HepG2 (cell line): ENCODE measurements around the gene MAD2L2. TPM values are rescaled to one million over a fixed set of nuclear protein-coding genes. Genes with fewer than 3 reads are reported as not detected.

Experiments used
- ATAC-seq: fragments of 200-7000 bp; cut with Tn5 transposase; 3 replicates; pipeline ENCODE4 v1.9.1; 2020; ENCODE audit warnings: mild to moderate bottlenecking, moderate library complexity
- BruUV-seq: library from RNA; stranded (reverse); fragments of 400-500 nt; replicated peaks from 2 replicates; lab custom pipeline; 2021; lab: Mats Ljungman, UMichigan
- CTCF ChIA-PET: fragments of 300-600 bp; formaldehyde crosslinking; extraction: SDS; loops from one replicate; lab custom pipeline; 2021; ENCODE audit warnings: low total read pairs, inconsistent platforms, low intra/inter-chr PET ratio; lab: Yijun Ruan, JAX
- POLR2A ChIA-PET: fragments of 350-600 bp; sonication (Branson Sonifier 250); formaldehyde crosslinking; loops from one replicate; lab custom pipeline; 2020; ENCODE audit warnings: antibody characterized with exemption, inconsistent platforms; lab: Yijun Ruan, JAX
- DNase-seq: peaks from one replicate; pipeline ENCODE4 v3.0.0-alpha.2; 2015; ENCODE audit warnings: low spot score
- FAIRE-seq: peaks from 3 replicates; lab custom pipeline; 2011; peaks lifted over from hg19 to GRCh38; lab: Jason Lieb, UNC
- H2AFZ ChIP-seq: one replicate; pipeline ENCODE4 v1.6.1; 2011; ENCODE audit warnings: low read length, inconsistent platforms
- H3K27ac ChIP-seq: fragments of 300-600 bp; 3 replicates; pipeline ENCODE4 v1.8.0; 2011; ENCODE audit warnings: mixed run types, mild to moderate bottlenecking, mixed read lengths, low read length, inconsistent platforms; ENCODE audit not compliant: insufficient read depth; ENCODE audit errors: extremely low read length
- H3K27me3 ChIP-seq, 2 experiments: fragments of 200-600 bp in 1 of 2; 2 replicates in 1 of 2; 3 replicates in 1 of 2; pipeline versions ENCODE4 v1.6.0 to v1.8.0; 2011; ENCODE audit warnings: low read length in 2 of 2, mild to moderate bottlenecking in 2 of 2, moderate library complexity in 2 of 2, inconsistent platforms in 1 of 2; ENCODE audit not compliant: insufficient read depth in 2 of 2, control insufficient read depth in 1 of 2
- H3K36me3 ChIP-seq, 2 experiments: fragments of 200-600 bp in 1 of 2; replicated peaks in 1 of 2; 2 replicates in 1 of 2; 3 replicates in 1 of 2; pipeline versions ENCODE4 v1.5.1 to v1.8.0; 2011; ENCODE audit warnings: low read length in 2 of 2, inconsistent platforms in 1 of 2; ENCODE audit not compliant: insufficient read depth in 2 of 2, control insufficient read depth in 1 of 2
- H3K4me1 ChIP-seq: 2 replicates; pipeline ENCODE4 v1.5.1; 2012; ENCODE audit warnings: low read length, inconsistent platforms; ENCODE audit not compliant: insufficient read depth
- H3K4me2 ChIP-seq: 2 replicates; pipeline ENCODE4 v1.6.0; 2011; ENCODE audit warnings: low read depth, low read length, inconsistent platforms
- H3K4me3 ChIP-seq, 3 experiments: fragments of 200-600 bp in 1 of 3; sonication (generic), shearing (Covaris generic) in 1 of 3; replicated peaks in 1 of 3; 2 replicates each; pipeline ENCODE4 v1.5.1; 2011 to 2016; ENCODE audit warnings: low read length in 3 of 3, inconsistent platforms in 2 of 3, low read depth in 2 of 3, mild to moderate bottlenecking in 2 of 3, control low read depth in 1 of 3, mixed read lengths in 1 of 3; ENCODE audit not compliant: insufficient read depth in 1 of 3
- H3K79me2 ChIP-seq: one replicate; pipeline ENCODE4 v1.6.1; 2011; ENCODE audit warnings: low read length, inconsistent platforms; ENCODE audit not compliant: insufficient read depth
- H3K9ac ChIP-seq: 2 replicates; pipeline ENCODE4 v1.6.0; 2011; ENCODE audit warnings: mild to moderate bottlenecking, low read depth, low read length, inconsistent platforms; ENCODE audit not compliant: insufficient read depth
- H3K9me3 ChIP-seq: 2 replicates; pipeline ENCODE4 v1.5.1; 2012; ENCODE audit warnings: mild to moderate bottlenecking, low read length
- H4K20me1 ChIP-seq: 2 replicates; pipeline ENCODE4 v1.6.0; 2011; ENCODE audit warnings: inconsistent platforms, mild to moderate bottlenecking, low read length, moderate library complexity; ENCODE audit not compliant: insufficient read depth
- AGO2 ChIP-seq: fragments of 200-400 bp; formaldehyde crosslinking; optimal IDR thresholded peaks from 2 replicates; pipeline ENCODE3; 2017; ENCODE audit warnings: mild to moderate bottlenecking, low read depth, low read length, moderate library complexity
- CBX1 ChIP-seq: IDR thresholded peaks from one replicate; pipeline ENCODE4 v1.6.1; 2016; ENCODE audit warnings: antibody characterized with exemption, low read depth
- CC2D1A ChIP-seq: sonication (generic); formaldehyde crosslinking; IDR thresholded peaks from 2 replicates; pipeline ENCODE4 v1.8.1; 2023; ENCODE audit warnings: mild to moderate bottlenecking, missing genetic modification reagents
- GATAD2A ChIP-seq: IDR thresholded peaks from 2 replicates; pipeline ENCODE4 v1.6.1; 2016
- HMGXB4 ChIP-seq, 2 experiments: sonication (generic) in 1 of 2; formaldehyde crosslinking in 1 of 2; IDR thresholded peaks; 2 replicates each; pipeline versions ENCODE4 v1.4.0 to v1.6.1; 2018 to 2020; ENCODE audit warnings: missing genetic modification reagents in 2 of 2, borderline replicate concordance in 1 of 2, low read depth in 1 of 2, mild to moderate bottlenecking in 1 of 2, missing biosample characterization in 1 of 2
- PRDM4 ChIP-seq: sonication (generic); formaldehyde crosslinking; IDR thresholded peaks from 2 replicates; pipeline ENCODE4 v1.9.0; 2021; ENCODE audit warnings: missing genetic modification reagents, borderline replicate concordance
- SMC3 ChIP-seq: IDR thresholded peaks from 2 replicates; pipeline ENCODE4 v1.6.1; 2011; ENCODE audit warnings: low read length, improper control_type of control experiment
- TCF7L2 ChIP-seq: IDR thresholded peaks from 2 replicates; pipeline ENCODE4 v1.6.1; 2011; ENCODE audit warnings: mild to moderate bottlenecking, low read depth, low read length, moderate library complexity
- ZBTB25 ChIP-seq: IDR thresholded peaks from 2 replicates; pipeline ENCODE4 v1.6.1; 2018; ENCODE audit warnings: missing genetic modification reagents
- ZFP41 ChIP-seq: sonication (generic); formaldehyde crosslinking; IDR thresholded peaks from 2 replicates; pipeline ENCODE4 v1.4.0; 2020; ENCODE audit warnings: mild to moderate bottlenecking, missing genetic modification reagents, borderline replicate concordance
- ZGPAT ChIP-seq: IDR thresholded peaks from 2 replicates; pipeline ENCODE4 v1.6.1; 2016; ENCODE audit warnings: mild to moderate bottlenecking
- ZKSCAN8 ChIP-seq: IDR thresholded peaks from 2 replicates; pipeline ENCODE4 v1.6.1; 2016; ENCODE audit warnings: borderline replicate concordance, missing genetic modification reagents, missing compliant biosample characterization
- ZNF296 ChIP-seq: sonication (generic); formaldehyde crosslinking; conservative IDR thresholded peaks from 2 replicates; pipeline ENCODE4 v1.5.0; 2020; ENCODE audit warnings: mild to moderate bottlenecking, missing genetic modification reagents
- ZNF598 ChIP-seq: sonication (generic); formaldehyde crosslinking; IDR thresholded peaks from 2 replicates; pipeline ENCODE4 v1.5.1; 2020; ENCODE audit warnings: mild to moderate bottlenecking, missing genetic modification reagents, borderline replicate concordance
- ZNF749 ChIP-seq: sonication (generic); formaldehyde crosslinking; IDR thresholded peaks from 2 replicates; pipeline ENCODE4 v1.8.0; 2022; ENCODE audit warnings: mild to moderate bottlenecking, missing genetic modification reagents, moderate library complexity, borderline replicate concordance
- WGBS: methylation state at CpG from one replicate; pipeline ENCODE4 v1.1.6; 2017; ENCODE audit warnings: low lambda C conversion rate; 5-methylcytosine and 5-hydroxymethylcytosine counted together
- in situ Hi-C: cut with HindIII; loops from 2 replicates; pipeline ENCODE4 v1.10.0; 2017; ENCODE audit warnings: low pct_unique_long_range_greater_than_20kb; ENCODE audit not compliant: extremely low pct_ligation_motif_present
- intact Hi-C: fragments of 100-400 bp; cut with micrococcal nuclease; formaldehyde crosslinking; loops from one replicate; pipeline ENCODE4 v1.10.0; 2022; ENCODE audit not compliant: unreplicated experiment
- polyA plus RNA-seq, 8 experiments: library from polyadenylated mRNA; depleted of rRNA in 3 of 8; stranded (reverse) in 7 of 8; unstranded in 1 of 8; fragments of >200 nt; fragmentation: Illumina TruSeq in 4 of 8; extraction: Trizol in 4 of 8; gene quantifications; 2 replicates each; pipeline versions ENCODE4 v1.2.1 to v1.2.3, GENCODE V29; 2011 to 2016; ENCODE audit warnings: low read depth in 4 of 8, missing spikeins in 1 of 8, mixed read lengths in 1 of 8; ENCODE audit not compliant: insufficient read depth in 1 of 8
- total RNA-seq, 5 experiments: library from RNA; depleted of rRNA; stranded (reverse); fragments of >200 nt; fragmentation: Illumina TruSeq; extraction: Trizol; gene quantifications; 2 replicates each; pipeline ENCODE4 v1.2.3, GENCODE V29; 2016; ENCODE audit warnings: low read depth in 1 of 5

The MAD2L2 gene
- total and polyA plus RNA-seq, 2 of the 13 experiments (the other 11 are each of a cell fraction or from before 2014, with no cell fraction given), result 51.8 to 53.8 TPM

- TF ChIP-seq PRDM4, result no peak
- TF ChIP-seq CBX1, result no peak
- 0 out of 2 replicates have a peak, but pooled peaks have one; percentile 51 for TF ChIP-seq ZNF749 (CRISPR knock-in tag)
- no peak for TF ChIP-seq SMC3
- TF ChIP-seq GATAD2A, result no peak
- no peak for TF ChIP-seq ZGPAT
Measured at GRCh38 chr1:11671205-11671543, 9.8 kb downstream of the MAD2L2 start (continued).

GRCh38 chr1:11670747-11671146, 10.2 kb downstream of the MAD2L2 start:
- no peaks in the 10 kb centered on the region for H3K9me3 ChIP-seq
- no peaks in the 10 kb centered on the region for H4K20me1 ChIP-seq
- no peak for ATAC-seq
- H3K27me3 ChIP-seq, result no peaks in the 10 kb centered on the region
- 91% methylated on average over 5 of the region's 6 CpGs for WGBS
- H3K27ac ChIP-seq, result peak overlapping the region; percentile 84
- ChIA-PET POLR2A (interaction anchor here (0.8 to 2.4 kb wide), 5 partner anchors 12 to 240 kb away, joined by 3 to 16 read pairs (median 6); partner anchors contain the start of gene FBXO2), CTCF (no interaction called here)
- in situ Hi-C loops (no loop called here), intact Hi-C loops (no loop called here)
- H3K4me2 ChIP-seq, result 0 out of 2 replicates have a peak overlapping the region, but pooled peaks have one; percentile 76
- peaks cover 6 to 22% of the 10 kb centered on the region in 2 experiments for H3K36me3 ChIP-seq
- no peaks in the 10 kb centered on the region for H3K79me2 ChIP-seq
- no peak for FAIRE-seq
- H2AFZ ChIP-seq, result no peak overlapping the region
- BruUV-seq, result no TSS peak
- H3K4me3 ChIP-seq, result peak overlapping the region in 1 of 3 experiments; percentile 53; a peak in 1 of 6 replicates
- H3K9ac ChIP-seq, result no peak overlapping the region
- peaks cover 41% of the 10 kb centered on the region for H3K4me1 ChIP-seq
- no peak for DNase-seq
- TF ChIP-seq CC2D1A (CRISPR knock-in tag) (no peak), HMGXB4 (CRISPR knock-in tag; IDR thresholded peaks at IDR 0.05; ENCODE audit: borderline replicate concordance in 1 of 2, low read depth in 1 of 2) (no peak), ZGPAT (no peak), ZNF296 (no peak; the same call in 1 of the 2 replicates), AGO2 (no peak), ZBTB25 (CRISPR knock-in tag) (no peak), ZNF598 (CRISPR knock-in tag) (no peak), ZFP41 (CRISPR knock-in tag) (no peak), ZKSCAN8 (CRISPR knock-in tag) (no peak), TCF7L2 (no peak)
